HG02852 (cell line): Measurements from ENCODE around the gene RACK1.
A peak's percentile ranks its signal among the peaks of the same experiment; 100 is the strongest.

Source experiments
- ATAC-seq: cut with Tn5 transposase; IDR thresholded peaks from one replicate; pipeline ENCODE4 v1.9.1; 2021; ENCODE audit warnings: mild to moderate bottlenecking, moderate library complexity; ENCODE audit not compliant: unreplicated experiment

The RACK1 gene

GRCh38 chr5:181259974-181260719 lies 16.4 kb upstream of the RACK1 start:
- no peak for ATAC-seq

DNA sequence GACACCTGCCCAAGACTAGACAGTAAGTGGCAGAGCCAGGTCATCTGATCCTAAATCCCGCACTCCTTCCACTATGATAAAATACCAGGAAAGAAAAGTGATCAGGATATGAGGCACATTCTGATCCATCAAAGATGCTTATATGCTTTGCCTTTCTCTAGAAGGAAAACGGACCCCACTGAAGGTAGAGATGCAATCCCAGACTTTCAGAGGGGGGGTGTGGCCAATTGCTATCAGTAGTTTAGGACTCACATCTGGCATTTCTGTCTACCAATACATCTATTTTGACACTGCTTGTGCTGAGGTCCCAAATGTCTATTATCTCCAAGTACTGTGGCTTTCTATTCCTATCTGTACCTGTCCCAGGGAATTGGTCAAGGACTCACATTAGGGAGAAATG lies 15.6 kb upstream of the RACK1 start:
- no peak for ATAC-seq

DNA sequence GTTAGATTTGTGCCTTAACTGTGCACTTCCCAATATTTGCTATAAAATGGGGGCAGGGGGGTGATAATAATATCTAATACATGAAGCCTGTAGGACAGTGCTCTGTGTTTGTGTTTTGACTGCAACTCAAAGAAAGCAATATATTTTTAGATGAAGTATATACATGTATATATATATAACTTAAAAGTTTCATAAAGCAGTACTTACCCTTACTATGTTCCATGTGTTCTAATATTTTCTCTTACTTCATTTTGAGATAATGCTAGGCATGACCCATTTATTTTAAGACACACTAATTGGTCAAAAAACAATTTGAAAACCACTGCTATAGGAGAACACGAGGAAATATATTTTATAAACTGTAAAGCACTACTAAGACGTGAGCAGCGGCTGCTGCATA lies 14.9 kb upstream of the RACK1 start:
- ATAC-seq: no peak

GRCh38 chr5:181255836-181256578 lies 12.3 kb upstream of the RACK1 start:
- no peak for ATAC-seq

DNA sequence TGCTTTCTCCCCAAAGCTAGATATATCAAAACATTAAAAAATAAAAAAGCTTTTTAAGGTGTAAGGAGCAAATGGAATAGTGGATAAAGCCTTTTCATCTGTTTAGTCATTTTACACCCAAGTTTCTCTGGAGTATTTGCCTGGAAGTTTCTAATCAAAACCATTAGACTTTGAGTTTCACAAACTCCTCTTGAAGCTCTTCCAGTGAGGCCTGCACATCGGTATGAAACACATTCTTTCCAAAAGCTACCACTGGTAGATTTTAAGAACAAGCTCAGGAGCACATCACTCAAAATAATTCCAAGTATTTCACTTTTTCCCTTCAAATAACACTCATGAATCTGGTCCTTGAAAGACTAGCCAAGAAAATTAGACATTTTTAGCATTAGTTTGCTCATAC lies 11.6 kb upstream of the RACK1 start:
- ATAC-seq: no peak

DNA sequence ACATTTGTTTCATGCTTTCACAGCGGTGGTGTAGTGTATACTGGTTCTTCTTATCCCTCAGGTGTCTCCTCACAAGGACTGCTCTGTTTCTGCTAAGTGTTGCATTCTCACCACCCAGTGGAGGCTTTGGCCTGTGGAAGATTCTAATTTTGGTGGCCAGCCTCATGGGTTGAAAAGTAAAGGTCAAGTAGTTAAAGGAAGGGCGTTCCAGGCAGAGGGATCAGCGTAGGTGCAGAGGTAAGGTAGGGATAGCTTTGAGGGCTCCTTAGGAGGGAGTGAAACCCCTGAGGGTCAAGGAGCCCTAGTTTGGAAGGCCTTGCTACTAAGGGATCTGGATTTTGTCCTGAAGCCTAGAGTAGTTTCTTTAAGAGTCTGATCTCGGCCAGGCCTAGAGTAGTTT lies 4.6 kb upstream of the RACK1 start:
- ATAC-seq: no peak

DNA sequence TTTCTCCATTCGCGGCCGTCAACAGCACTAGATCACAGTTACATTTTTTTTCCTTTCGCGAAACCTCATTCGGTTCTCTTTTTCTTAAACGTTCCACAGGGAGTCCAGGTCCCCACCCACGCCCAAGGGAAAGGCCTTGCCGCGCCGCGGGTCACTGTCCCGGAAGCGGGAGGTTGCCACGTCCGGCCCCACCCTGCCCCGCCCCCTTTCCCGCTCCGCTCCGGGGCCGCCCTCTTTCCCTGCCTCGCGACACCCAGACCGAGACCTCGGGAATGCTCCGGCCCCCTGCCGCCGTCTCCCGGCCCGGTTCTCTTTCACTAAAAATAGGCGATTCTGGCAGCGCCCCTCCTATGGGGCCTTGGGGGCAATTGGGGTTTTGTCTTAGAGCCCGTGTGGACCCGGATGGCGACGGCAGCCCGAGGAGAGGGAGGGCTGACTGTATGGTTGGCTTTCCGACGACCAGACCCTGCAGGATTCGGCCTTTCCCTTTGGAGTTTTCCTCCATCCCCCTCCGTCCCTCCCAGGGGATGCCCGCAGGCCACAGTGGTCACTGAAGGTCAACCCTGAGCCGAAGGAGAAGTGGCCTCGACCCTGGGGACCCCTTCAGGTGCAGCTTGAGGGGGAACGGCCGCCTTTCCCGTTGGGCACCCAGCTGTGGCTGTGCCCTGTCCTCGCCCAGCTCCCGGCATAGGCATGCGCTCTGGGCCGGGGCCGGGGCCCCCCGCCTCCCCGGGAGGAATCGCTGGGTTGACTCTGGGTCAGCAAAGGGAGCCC lies 2.8 kb upstream of the RACK1 start:
- peak; percentile 39 for ATAC-seq

DNA sequence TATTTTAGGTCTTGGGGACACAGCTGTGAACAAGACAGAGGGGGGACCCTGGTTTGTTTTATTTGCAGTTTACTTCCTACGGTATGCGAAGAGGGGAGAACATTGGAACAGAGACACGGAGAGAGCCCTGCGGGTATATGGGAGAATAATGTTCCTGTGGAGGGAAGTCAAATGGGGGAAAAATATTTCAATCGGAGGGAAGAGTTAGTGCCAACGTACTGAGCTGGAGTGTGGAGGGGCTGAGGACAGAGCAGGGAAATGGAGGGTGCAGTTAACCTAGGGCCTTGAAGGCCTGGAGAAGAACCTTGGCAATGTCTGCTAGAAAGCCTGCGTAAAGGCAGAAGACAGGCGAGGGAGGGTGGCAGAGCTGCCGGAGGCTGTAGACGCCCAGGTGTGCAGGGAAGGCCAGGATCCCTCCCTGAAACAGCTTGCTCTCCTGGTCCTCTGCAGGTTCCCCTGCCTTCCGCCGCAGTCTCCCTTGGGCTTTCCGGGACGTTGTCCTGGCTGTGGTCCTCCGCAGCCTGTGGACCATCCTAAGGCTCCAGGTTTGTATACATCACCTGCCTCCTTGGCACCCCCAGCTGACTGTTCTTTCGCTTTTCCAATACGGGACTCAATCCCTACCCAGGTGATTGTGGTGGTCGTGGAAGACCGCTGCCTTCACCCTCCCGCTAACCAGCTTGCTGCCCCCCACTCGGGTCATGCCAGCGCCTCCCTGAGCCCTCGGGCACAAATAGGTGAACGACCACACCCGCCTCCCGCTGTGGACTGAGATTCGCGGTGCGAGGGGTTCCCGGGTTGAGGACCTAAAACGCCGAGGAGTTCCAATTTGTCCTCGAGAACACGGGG lies 1.9 kb upstream of the RACK1 start:
- peak; percentile 2 for ATAC-seq

DNA sequence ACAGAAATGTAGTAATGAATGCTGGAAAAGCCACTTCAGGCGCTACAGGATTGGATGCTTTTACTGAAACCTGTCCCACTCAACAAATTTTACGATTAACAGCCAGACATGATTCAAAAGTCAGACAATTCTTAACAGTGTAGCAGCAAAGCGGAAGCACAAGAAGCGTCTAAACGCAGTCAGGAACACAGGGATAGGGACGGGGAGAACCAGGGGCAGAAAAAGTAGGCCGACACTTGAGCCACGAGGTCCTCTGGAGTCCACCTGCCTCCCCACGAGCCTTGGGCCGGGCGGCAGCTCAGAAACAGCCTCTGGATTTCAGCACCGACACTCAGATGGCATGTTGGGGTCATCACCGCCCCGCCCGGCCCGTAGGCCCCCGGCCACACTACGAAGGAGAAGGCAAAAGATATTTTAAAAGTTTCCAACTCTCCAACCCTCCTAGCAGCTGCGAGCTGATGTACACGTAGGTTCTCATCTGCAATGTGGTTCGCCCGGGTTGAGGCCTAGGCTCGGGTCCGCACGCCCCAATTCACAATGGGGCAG lies 615 bp downstream of the RACK1 start:
- ATAC-seq: peak; percentile 2

DNA sequence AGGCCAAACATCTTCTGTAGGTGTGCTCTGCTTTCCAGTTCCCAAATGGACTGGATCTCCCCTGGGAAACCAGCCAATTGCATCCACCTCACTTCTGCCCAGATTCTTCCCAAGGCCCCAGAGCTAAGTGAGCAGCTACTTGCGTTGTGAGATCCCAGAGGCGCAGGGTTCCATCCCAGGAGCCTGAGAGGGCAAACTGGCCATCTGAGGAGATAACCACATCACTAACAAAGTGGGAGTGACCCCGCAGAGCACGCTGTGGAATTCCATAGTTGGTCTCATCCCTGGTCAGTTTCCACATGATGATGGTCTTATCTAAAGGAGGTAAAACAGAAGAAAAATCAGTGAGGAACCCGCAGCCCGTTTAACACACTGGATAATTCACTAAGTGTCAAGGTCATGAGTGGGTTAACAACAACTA lies 1.7 kb downstream of the RACK1 start:
- no peak for ATAC-seq

GRCh38 chr5:181241393-181241975 lies 2.2 kb downstream of the RACK1 start:
- ATAC-seq: no peak

GRCh38 chr5:181239062-181239663 lies 4.5 kb downstream of the RACK1 start:
- ATAC-seq: no peak

DNA sequence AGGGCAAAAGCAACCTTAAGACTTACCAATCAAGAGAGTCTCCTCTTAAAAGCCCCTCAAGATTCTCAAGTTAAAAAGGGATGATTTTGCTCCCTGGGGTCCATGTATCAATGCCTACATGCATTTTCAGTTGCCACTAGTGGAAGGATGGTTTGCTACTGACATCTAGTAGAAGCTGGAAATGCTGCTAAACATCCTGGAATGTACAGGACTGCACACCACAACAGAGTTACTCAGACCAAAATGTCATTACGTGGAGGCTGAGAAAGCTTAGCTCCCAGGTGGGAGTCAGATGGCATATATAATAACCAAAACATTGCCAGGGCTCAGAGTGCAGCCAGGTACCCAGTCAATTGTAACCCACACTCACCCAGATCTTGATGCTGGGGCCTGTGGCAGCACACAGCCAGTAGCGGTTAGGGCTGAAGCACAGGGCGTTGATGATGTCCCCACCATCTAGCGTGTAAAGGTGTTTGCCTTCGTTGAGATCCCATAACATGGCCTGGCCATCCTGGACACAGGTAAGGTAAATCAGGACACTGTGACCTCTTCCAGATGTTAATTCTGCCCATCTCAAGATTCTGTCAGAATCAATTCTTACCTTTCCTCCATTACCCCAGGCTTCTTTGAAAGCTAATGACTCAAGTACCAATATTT lies 5.8 kb downstream of the RACK1 start:
- ATAC-seq: no peak

DNA sequence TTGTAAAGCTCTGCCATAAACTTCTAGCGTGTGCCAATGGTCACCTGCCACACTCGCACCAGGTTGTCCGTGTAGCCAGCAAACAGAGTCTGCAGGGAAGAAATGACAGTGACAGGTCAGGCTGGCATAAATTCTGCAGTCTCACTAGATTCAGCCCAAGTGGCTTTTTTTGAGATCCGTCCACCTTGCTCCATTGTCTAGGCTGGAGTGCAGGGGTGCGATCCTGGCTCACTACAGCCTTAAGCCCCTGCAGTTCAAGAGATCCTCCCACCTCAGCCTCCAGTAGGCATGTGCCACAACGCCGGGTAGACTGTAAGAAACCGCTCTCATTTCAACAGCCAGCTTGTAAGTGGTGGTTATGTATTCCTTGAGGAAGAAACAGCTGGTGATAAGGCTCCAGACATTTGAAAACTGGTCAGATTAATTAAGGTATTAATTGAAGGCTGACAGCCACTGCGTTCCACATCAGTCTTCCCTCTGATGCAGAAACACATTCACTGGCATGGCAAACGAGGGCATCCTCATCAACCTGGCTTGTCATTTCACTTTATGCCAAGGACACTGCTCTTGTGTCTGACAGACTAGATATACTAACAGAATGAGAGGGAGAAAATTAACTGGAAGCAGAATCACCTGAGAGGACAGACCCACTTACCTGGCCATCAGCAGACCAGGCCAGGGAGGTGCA lies 6.6 kb downstream of the RACK1 start:
- no peak for ATAC-seq

GRCh38 chr5:181236471-181236870 lies 7.2 kb downstream of the RACK1 start:
- ATAC-seq: no peak

- ATAC-seq: no peak
These were observed 7.9 kb downstream of the RACK1 start for GRCh38 chr5:181235689-181236366.

DNA sequence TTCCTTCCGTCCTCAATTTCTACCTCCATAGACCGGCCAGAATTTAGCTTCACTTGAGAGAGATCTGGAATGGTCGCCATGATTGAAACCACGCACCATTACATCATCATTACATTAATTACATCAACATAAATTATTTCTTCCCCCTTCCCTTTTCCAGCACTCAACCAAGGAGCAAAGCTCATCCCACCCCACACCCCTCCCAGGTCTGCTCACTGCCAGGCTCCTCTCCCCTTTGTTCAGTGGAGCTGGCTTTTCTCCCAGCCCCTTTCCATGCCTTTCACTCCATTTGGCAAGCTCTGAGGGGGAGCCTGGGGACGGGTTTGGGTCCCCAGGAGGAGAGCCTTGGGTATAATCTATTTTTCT lies 8.4 kb downstream of the RACK1 start:
- ATAC-seq: no peak
